ENCODE data around the gene DOCK4. TPM values are rescaled to one million over a fixed set of nuclear protein-coding genes. Genes with fewer than 3 reads are reported as not detected.

DOCK4 gene
- total and polyA plus RNA-seq, 4 donors: 7.2 to 48.9 (median 12.8) TPM

DNA sequence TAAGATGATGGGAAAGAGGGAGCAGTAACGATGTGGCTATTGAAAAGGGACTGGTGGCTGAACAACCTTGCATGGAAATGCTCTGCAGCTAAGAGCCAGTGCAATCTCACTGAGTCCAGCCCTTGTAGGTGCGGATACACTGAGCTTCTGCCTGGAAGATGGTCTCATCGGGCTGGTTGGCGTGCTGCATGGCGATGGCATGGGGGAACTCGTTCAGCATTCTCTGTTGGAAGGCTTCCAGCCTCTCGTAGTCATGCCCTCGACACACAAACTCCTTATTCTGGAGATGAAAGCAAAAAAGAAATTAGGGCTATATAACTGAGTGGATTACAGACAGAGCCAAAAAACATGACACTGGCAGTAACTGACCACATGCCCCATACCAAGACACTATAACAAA is 446.2 kb downstream of the DOCK4 start:
- TF ChIP-seq JUND (IDR thresholded peaks at IDR 0.05) (no peak), RAD21 (IDR thresholded peaks at IDR 0.05) (no peak), MAX (IDR thresholded peaks at IDR 0.05) (no peak), HNF4A (conservative IDR thresholded peaks at IDR 0.05) (no peak), EGR1 (IDR thresholded peaks at IDR 0.05; ENCODE audit: low read depth in 2 of 2) (no peak), TAF1 (conservative IDR thresholded peaks at IDR 0.05) (no peak)
- TF ChIP-seq, protein P1, sequence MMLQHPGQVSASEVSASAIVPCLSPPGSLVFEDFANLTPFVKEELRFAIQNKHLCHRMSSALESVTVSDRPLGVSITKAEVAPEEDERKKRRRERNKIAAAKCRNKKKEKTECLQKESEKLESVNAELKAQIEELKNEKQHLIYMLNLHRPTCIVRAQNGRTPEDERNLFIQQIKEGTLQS (IDR thresholded peaks at IDR 0.05): no peak
- TF ChIP-seq, protein P2, sequence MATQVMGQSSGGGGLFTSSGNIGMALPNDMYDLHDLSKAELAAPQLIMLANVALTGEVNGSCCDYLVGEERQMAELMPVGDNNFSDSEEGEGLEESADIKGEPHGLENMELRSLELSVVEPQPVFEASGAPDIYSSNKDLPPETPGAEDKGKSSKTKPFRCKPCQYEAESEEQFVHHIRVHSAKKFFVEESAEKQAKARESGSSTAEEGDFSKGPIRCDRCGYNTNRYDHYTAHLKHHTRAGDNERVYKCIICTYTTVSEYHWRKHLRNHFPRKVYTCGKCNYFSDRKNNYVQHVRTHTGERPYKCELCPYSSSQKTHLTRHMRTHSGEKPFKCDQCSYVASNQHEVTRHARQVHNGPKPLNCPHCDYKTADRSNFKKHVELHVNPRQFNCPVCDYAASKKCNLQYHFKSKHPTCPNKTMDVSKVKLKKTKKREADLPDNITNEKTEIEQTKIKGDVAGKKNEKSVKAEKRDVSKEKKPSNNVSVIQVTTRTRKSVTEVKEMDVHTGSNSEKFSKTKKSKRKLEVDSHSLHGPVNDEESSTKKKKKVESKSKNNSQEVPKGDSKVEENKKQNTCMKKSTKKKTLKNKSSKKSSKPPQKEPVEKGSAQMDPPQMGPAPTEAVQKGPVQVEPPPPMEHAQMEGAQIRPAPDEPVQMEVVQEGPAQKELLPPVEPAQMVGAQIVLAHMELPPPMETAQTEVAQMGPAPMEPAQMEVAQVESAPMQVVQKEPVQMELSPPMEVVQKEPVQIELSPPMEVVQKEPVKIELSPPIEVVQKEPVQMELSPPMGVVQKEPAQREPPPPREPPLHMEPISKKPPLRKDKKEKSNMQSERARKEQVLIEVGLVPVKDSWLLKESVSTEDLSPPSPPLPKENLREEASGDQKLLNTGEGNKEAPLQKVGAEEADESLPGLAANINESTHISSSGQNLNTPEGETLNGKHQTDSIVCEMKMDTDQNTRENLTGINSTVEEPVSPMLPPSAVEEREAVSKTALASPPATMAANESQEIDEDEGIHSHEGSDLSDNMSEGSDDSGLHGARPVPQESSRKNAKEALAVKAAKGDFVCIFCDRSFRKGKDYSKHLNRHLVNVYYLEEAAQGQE (IDR thresholded peaks at IDR 0.05): no peak
- H3K27ac ChIP-seq (ENCODE audit: low read depth in 1 of 2, low read length in 2 of 2): no peak overlapping the region
- no peaks in the 10 kb centered on the region for H3K27me3 ChIP-seq (ENCODE audit: control insufficient read depth in 4 of 4, insufficient read depth in 4 of 4, low read length in 3 of 4)
- WGBS: 89% methylated on average over 8 of the region's 8 CpGs
- H3K36me3 ChIP-seq (ENCODE audit: control insufficient read depth in 4 of 4, insufficient read depth in 3 of 4, low read depth in 1 of 4, low read length in 3 of 4): peaks cover 2 to 26% (median 17%) of the 10 kb centered on the region in 4 donors
- DNase-seq (ENCODE audit: low spot score): no peak
- no peak overlapping the region for H3K4me3 ChIP-seq (ENCODE audit: low read depth in 1 of 3, low read length in 3 of 3)
- H3K9ac ChIP-seq (ENCODE audit: low read depth in 1 of 2, low read length in 2 of 2): no peak overlapping the region
- H3K4me1 ChIP-seq (ENCODE audit: control insufficient read depth in 4 of 4, insufficient read depth in 4 of 4, low read length in 3 of 4): no peaks in the 10 kb centered on the region
- no peaks in the 10 kb centered on the region for H3K9me3 ChIP-seq (ENCODE audit: control insufficient read depth in 4 of 4, low read length in 3 of 4)

GRCh38 chr7:111758332-111758731 is 447.9 kb downstream of the DOCK4 start:
- Histone ChIP-seq H3K4me1 (ENCODE audit: control insufficient read depth in 4 of 4, insufficient read depth in 4 of 4, low read length in 3 of 4) (peaks cover 0 to 10% (median 5%) of the 10 kb centered on the region in 4 donors), H3K27me3 (ENCODE audit: control insufficient read depth in 4 of 4, insufficient read depth in 4 of 4, low read length in 3 of 4) (no peaks in the 10 kb centered on the region), H3K27ac (ENCODE audit: low read depth in 1 of 2, low read length in 2 of 2) (no peak overlapping the region), H3K9me3 (ENCODE audit: control insufficient read depth in 4 of 4, low read length in 3 of 4) (no peaks in the 10 kb centered on the region), H3K36me3 (ENCODE audit: control insufficient read depth in 4 of 4, insufficient read depth in 3 of 4, low read depth in 1 of 4, low read length in 3 of 4) (peaks cover 2 to 26% (median 17%) of the 10 kb centered on the region in 4 donors), H3K9ac (ENCODE audit: low read depth in 1 of 2, low read length in 2 of 2) (no peak overlapping the region), H3K4me3 (ENCODE audit: low read depth in 1 of 3, low read length in 3 of 3) (no peak overlapping the region)
- no peak for DNase-seq (ENCODE audit: low spot score)
- 91% methylated on average over 5 of the region's 5 CpGs for WGBS
- TF ChIP-seq EGR1 (IDR thresholded peaks at IDR 0.05; ENCODE audit: low read depth in 2 of 2): no peak
- TF ChIP-seq, protein P2 (IDR thresholded peaks at IDR 0.05): no peak
- TF ChIP-seq YY1 (IDR thresholded peaks at IDR 0.05): no peak
- no peak for TF ChIP-seq CTCF (IDR thresholded peaks at IDR 0.05; ENCODE audit: low read depth, low read length, missing input control)
- TF ChIP-seq TAF1 (conservative IDR thresholded peaks at IDR 0.05): no peak
- TF ChIP-seq MAX (IDR thresholded peaks at IDR 0.05): no peak
- TF ChIP-seq GABPA (IDR thresholded peaks at IDR 0.05 in 1 of 2, conservative IDR thresholded peaks at IDR 0.05 in 1 of 2): no peak
- no peak for TF ChIP-seq RAD21 (IDR thresholded peaks at IDR 0.05)
- no peak for TF ChIP-seq SP1 (IDR thresholded peaks at IDR 0.05)
- TF ChIP-seq NR2F2 (IDR thresholded peaks at IDR 0.05): no peak
- no peak for TF ChIP-seq RXRA (IDR thresholded peaks at IDR 0.05)
- no peak for TF ChIP-seq JUND (IDR thresholded peaks at IDR 0.05)
- TF ChIP-seq, protein P1 (IDR thresholded peaks at IDR 0.05): no peak

Data from liver (tissue), 9 donors.